HepG2 (cell line): ENCODE results near the gene IL17RC. TPM values are rescaled to one million over a fixed set of nuclear protein-coding genes. Genes with fewer than 3 reads are reported as not detected.

Experiments
- CREB1 ChIP-seq, 2 experiments: fragments of 450-650 bp in 1 of 2; IDR thresholded peaks; 2 replicates each; pipeline ENCODE4 v1.6.1; 2016 to 2017; ENCODE audit warnings: control low read depth in 1 of 2, mild to moderate bottlenecking in 1 of 2, missing compliant biosample characterization in 1 of 2, missing genetic modification characterization in 1 of 2
- TCF7 ChIP-seq: sonication (generic); IDR thresholded peaks from 2 replicates; pipeline ENCODE4 v1.6.1; 2016; ENCODE audit warnings: antibody characterized with exemption, low read depth
- U2AF2 ChIP-seq: fragments of 200-400 bp; formaldehyde crosslinking; IDR thresholded peaks from 2 replicates; pipeline ENCODE4 v1.6.1; 2017; ENCODE audit warnings: low read depth, mild to moderate bottlenecking, low read length
- ZBTB38 ChIP-seq: sonication (generic); formaldehyde crosslinking; IDR thresholded peaks from 2 replicates; pipeline ENCODE4 v1.5.1; 2020; ENCODE audit warnings: mild to moderate bottlenecking, missing genetic modification reagents
- ZNF772 ChIP-seq: sonication (generic); formaldehyde crosslinking; IDR thresholded peaks from 2 replicates; pipeline ENCODE4 v1.5.0; 2020; ENCODE audit warnings: mild to moderate bottlenecking, missing genetic modification reagents
- ZNF782 ChIP-seq: sonication (generic); formaldehyde crosslinking; IDR thresholded peaks from 2 replicates; pipeline ENCODE4 v1.4.0; 2020; ENCODE audit warnings: missing genetic modification reagents, mild to moderate bottlenecking, borderline replicate concordance
- ZSCAN31 ChIP-seq: sonication (generic); formaldehyde crosslinking; IDR thresholded peaks from 2 replicates; pipeline ENCODE4 v1.5.0; 2020; ENCODE audit warnings: low read depth, mild to moderate bottlenecking, missing genetic modification reagents
- polyA plus RNA-seq, 8 experiments: library from polyadenylated mRNA; depleted of rRNA in 3 of 8; stranded (reverse) in 7 of 8; unstranded in 1 of 8; fragments of >200 nt; fragmentation: Illumina TruSeq in 4 of 8; extraction: Trizol in 4 of 8; gene quantifications; 2 replicates each; pipeline versions ENCODE4 v1.2.1 to v1.2.3, GENCODE V29; 2011 to 2016; ENCODE audit warnings: low read depth in 4 of 8, missing spikeins in 1 of 8, mixed read lengths in 1 of 8; ENCODE audit not compliant: insufficient read depth in 1 of 8
- total RNA-seq, 5 experiments: library from RNA; depleted of rRNA; stranded (reverse); fragments of >200 nt; fragmentation: Illumina TruSeq; extraction: Trizol; gene quantifications; 2 replicates each; pipeline ENCODE4 v1.2.3, GENCODE V29; 2016; ENCODE audit warnings: low read depth in 1 of 5
- TF ChIP-seq, protein P1 (sequence below): sonication (generic); formaldehyde crosslinking; IDR thresholded peaks from 2 replicates; pipeline ENCODE4 v1.4.0; 2020; ENCODE audit warnings: missing genetic modification reagents, mild to moderate bottlenecking, borderline replicate concordance
- TF ChIP-seq, protein P2 (sequence below): sonication (generic); formaldehyde crosslinking; IDR thresholded peaks from 2 replicates; pipeline ENCODE4 v1.4.0; 2020; ENCODE audit warnings: missing genetic modification reagents
- TF ChIP-seq, protein P3 (sequence below): sonication (generic); formaldehyde crosslinking; IDR thresholded peaks from 2 replicates; pipeline ENCODE4 v1.8.0; 2022; ENCODE audit warnings: mild to moderate bottlenecking, missing genetic modification reagents, moderate library complexity
- TF ChIP-seq, protein P4 (sequence below): sonication (generic); formaldehyde crosslinking; IDR thresholded peaks from 2 replicates; pipeline ENCODE4 v1.4.0; 2020; ENCODE audit warnings: missing genetic modification reagents, borderline replicate concordance
- TF ChIP-seq, protein P5 (sequence below): sonication (generic); formaldehyde crosslinking; IDR thresholded peaks from 2 replicates; pipeline ENCODE4 v1.4.0; 2020; ENCODE audit warnings: missing genetic modification reagents, borderline replicate concordance

The IL17RC gene
- total and polyA plus RNA-seq, 2 of the 13 experiments (the other 11 are each of a cell fraction or from before 2014, with no cell fraction given), result 20.7 to 24.0 TPM

DNA sequence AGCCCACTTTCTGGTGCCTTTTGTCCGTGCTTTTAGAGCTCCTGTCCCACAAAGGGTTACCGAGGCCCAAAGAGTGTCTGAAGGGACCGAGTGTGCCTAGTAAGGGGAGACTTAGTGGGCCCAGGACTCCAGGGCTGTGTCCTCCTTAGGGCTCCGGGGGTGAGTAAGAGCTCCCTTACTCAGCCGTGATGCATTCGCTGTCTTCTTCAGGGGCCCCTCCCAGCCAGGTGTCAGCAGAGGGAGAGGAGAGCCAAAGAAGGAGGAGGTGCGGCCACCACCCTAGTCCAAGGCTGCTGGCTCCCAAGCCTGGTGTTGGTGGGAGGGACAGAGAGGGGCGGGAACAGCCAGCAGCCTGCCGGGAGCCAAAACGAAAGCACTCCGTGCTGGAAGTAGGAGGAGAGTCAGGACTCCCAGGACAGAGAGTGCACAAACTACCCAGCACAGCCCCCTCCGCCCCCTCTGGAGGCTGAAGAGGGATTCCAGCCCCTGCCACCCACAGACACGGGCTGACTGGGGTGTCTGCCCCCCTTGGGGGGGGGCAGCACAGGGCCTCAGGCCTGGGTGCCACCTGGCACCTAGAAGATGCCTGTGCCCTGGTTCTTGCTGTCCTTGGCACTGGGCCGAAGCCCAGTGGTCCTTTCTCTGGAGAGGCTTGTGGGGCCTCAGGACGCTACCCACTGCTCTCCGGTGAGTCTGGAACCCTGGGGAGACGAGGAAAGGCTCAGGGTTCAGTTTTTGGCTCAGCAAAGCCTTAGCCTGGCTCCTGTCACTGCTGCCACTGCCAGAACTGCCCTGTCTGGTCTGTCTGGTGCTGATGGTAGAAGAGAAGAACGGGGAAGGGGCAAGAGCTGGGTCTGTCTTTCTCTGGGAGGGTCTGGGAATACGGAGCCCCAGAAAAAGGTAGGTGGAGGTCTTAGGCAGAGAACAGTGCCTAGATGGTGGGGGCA, at the start of gene IL17RC (continued):
- TF ChIP-seq, protein P1, sequence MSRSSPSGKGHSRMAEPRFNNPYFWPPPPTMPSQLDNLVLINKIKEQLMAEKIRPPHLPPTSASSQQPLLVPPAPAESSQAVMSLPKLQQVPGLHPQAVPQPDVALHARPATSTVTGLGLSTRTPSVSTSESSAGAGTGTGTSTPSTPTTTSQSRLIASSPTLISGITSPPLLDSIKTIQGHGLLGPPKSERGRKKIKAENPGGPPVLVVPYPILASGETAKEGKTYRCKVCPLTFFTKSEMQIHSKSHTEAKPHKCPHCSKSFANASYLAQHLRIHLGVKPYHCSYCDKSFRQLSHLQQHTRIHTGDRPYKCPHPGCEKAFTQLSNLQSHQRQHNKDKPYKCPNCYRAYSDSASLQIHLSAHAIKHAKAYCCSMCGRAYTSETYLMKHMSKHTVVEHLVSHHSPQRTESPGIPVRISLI (CRISPR knock-in tag), result no peak
- TF ChIP-seq ZSCAN31 (CRISPR knock-in tag) (no peak), CREB1 (IDR thresholded peaks at IDR 0.05) (no peak), CREB1 (CRISPR knock-in tag; IDR thresholded peaks at IDR 0.05) (no peak), U2AF2 (no peak), ZNF782 (CRISPR knock-in tag) (no peak), TCF7 (no peak), ZBTB38 (CRISPR knock-in tag) (no peak; the same call in 1 of the 2 replicates), ZNF772 (CRISPR knock-in tag) (peak; percentile 87)
- TF ChIP-seq, protein P2, sequence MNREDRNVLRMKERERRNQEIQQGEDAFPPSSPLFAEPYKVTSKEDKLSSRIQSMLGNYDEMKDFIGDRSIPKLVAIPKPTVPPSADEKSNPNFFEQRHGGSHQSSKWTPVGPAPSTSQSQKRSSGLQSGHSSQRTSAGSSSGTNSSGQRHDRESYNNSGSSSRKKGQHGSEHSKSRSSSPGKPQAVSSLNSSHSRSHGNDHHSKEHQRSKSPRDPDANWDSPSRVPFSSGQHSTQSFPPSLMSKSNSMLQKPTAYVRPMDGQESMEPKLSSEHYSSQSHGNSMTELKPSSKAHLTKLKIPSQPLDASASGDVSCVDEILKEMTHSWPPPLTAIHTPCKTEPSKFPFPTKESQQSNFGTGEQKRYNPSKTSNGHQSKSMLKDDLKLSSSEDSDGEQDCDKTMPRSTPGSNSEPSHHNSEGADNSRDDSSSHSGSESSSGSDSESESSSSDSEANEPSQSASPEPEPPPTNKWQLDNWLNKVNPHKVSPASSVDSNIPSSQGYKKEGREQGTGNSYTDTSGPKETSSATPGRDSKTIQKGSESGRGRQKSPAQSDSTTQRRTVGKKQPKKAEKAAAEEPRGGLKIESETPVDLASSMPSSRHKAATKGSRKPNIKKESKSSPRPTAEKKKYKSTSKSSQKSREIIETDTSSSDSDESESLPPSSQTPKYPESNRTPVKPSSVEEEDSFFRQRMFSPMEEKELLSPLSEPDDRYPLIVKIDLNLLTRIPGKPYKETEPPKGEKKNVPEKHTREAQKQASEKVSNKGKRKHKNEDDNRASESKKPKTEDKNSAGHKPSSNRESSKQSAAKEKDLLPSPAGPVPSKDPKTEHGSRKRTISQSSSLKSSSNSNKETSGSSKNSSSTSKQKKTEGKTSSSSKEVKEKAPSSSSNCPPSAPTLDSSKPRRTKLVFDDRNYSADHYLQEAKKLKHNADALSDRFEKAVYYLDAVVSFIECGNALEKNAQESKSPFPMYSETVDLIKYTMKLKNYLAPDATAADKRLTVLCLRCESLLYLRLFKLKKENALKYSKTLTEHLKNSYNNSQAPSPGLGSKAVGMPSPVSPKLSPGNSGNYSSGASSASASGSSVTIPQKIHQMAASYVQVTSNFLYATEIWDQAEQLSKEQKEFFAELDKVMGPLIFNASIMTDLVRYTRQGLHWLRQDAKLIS (CRISPR knock-in tag), result no peak
- TF ChIP-seq, protein P3, sequence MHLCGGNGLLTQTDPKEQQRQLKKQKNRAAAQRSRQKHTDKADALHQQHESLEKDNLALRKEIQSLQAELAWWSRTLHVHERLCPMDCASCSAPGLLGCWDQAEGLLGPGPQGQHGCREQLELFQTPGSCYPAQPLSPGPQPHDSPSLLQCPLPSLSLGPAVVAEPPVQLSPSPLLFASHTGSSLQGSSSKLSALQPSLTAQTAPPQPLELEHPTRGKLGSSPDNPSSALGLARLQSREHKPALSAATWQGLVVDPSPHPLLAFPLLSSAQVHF (CRISPR knock-in tag), result no peak
- TF ChIP-seq, protein P4, sequence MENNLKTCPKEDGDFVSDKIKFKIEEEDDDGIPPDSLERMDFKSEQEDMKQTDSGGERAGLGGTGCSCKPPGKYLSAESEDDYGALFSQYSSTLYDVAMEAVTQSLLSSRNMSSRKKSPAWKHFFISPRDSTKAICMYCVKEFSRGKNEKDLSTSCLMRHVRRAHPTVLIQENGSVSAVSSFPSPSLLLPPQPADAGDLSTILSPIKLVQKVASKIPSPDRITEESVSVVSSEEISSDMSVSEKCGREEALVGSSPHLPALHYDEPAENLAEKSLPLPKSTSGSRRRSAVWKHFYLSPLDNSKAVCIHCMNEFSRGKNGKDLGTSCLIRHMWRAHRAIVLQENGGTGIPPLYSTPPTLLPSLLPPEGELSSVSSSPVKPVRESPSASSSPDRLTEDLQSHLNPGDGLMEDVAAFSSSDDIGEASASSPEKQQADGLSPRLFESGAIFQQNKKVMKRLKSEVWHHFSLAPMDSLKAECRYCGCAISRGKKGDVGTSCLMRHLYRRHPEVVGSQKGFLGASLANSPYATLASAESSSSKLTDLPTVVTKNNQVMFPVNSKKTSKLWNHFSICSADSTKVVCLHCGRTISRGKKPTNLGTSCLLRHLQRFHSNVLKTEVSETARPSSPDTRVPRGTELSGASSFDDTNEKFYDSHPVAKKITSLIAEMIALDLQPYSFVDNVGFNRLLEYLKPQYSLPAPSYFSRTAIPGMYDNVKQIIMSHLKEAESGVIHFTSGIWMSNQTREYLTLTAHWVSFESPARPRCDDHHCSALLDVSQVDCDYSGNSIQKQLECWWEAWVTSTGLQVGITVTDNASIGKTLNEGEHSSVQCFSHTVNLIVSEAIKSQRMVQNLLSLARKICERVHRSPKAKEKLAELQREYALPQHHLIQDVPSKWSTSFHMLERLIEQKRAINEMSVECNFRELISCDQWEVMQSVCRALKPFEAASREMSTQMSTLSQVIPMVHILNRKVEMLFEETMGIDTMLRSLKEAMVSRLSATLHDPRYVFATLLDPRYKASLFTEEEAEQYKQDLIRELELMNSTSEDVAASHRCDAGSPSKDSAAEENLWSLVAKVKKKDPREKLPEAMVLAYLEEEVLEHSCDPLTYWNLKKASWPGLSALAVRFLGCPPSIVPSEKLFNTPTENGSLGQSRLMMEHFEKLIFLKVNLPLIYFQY (CRISPR knock-in tag), result no peak
- TF ChIP-seq, protein P5, sequence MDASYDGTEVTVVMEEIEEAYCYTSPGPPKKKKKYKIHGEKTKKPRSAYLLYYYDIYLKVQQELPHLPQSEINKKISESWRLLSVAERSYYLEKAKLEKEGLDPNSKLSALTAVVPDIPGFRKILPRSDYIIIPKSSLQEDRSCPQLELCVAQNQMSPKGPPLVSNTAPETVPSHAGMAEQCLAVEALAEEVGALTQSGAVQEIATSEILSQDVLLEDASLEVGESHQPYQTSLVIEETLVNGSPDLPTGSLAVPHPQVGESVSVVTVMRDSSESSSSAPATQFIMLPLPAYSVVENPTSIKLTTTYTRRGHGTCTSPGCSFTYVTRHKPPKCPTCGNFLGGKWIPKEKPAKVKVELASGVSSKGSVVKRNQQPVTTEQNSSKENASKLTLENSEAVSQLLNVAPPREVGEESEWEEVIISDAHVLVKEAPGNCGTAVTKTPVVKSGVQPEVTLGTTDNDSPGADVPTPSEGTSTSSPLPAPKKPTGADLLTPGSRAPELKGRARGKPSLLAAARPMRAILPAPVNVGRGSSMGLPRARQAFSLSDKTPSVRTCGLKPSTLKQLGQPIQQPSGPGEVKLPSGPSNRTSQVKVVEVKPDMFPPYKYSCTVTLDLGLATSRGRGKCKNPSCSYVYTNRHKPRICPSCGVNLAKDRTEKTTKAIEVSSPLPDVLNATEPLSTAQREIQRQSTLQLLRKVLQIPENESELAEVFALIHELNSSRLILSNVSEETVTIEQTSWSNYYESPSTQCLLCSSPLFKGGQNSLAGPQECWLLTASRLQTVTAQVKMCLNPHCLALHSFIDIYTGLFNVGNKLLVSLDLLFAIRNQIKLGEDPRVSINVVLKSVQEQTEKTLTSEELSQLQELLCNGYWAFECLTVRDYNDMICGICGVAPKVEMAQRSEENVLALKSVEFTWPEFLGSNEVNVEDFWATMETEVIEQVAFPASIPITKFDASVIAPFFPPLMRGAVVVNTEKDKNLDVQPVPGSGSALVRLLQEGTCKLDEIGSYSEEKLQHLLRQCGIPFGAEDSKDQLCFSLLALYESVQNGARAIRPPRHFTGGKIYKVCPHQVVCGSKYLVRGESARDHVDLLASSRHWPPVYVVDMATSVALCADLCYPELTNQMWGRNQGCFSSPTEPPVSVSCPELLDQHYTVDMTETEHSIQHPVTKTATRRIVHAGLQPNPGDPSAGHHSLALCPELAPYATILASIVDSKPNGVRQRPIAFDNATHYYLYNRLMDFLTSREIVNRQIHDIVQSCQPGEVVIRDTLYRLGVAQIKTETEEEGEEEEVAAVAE (CRISPR knock-in tag), result no peak; the same call in 1 of the 2 replicates
